ENCODE results near the gene AZGP1. TPM values are rescaled to one million over a fixed set of nuclear protein-coding genes. Genes with fewer than 3 reads are reported as not detected.

AZGP1 gene
- total and polyA plus RNA-seq, 2 of the 13 experiments (the other 11 are each of a cell fraction or from before 2014, with no cell fraction given) = 93.8 to 229 TPM

DNA sequence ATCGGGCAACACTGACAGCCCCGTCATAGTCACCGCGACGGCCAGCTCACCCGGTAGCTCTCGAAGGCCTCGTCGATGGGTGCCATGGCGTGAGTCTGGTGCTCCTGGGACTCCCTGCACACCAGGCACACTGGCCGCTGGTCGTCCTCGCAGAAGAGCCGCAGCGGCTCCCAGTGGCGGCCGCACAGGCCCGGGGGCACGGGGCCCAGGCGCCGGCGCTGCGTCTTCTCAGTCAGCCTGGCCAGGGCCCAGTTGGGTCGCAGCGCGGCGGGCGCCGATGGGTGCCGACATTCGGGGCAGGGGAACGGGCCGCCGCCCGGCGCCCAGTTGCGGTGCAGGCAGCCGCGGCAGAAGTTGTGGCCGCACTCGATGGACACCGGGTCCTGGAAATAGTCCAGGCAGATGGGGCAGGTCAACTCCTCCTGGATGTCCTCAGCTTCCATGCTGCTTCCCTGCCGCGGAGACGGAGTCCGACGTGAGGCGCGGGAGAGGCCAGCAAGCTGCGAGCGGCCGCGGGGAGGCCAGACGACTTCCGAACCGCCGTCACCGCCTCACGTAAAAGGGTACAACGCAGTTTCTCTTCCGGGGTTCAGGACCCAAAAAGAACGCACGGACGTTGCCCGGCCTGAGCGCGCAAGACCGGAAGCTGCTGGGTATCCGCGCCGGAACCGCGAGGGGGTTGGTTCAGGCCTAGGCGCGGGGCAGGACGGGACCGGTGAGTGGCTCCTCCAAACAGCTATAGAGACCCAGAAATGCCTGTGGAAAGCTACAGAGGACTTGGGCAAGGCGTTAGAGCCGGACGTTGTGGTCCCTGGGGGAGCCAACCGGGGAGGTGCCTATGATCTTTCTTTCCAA lies 56.6 kb downstream of the AZGP1 start, which contains the start of gene TRIM4 (continued):
- TF ChIP-seq ZNF296 (CRISPR knock-in tag; conservative IDR thresholded peaks at IDR 0.05) = no peak
- no peak for TF ChIP-seq NCOA1 (CRISPR knock-in tag; IDR thresholded peaks at IDR 0.05)
- TF ChIP-seq, protein P1, sequence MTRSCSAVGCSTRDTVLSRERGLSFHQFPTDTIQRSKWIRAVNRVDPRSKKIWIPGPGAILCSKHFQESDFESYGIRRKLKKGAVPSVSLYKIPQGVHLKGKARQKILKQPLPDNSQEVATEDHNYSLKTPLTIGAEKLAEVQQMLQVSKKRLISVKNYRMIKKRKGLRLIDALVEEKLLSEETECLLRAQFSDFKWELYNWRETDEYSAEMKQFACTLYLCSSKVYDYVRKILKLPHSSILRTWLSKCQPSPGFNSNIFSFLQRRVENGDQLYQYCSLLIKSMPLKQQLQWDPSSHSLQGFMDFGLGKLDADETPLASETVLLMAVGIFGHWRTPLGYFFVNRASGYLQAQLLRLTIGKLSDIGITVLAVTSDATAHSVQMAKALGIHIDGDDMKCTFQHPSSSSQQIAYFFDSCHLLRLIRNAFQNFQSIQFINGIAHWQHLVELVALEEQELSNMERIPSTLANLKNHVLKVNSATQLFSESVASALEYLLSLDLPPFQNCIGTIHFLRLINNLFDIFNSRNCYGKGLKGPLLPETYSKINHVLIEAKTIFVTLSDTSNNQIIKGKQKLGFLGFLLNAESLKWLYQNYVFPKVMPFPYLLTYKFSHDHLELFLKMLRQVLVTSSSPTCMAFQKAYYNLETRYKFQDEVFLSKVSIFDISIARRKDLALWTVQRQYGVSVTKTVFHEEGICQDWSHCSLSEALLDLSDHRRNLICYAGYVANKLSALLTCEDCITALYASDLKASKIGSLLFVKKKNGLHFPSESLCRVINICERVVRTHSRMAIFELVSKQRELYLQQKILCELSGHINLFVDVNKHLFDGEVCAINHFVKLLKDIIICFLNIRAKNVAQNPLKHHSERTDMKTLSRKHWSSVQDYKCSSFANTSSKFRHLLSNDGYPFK (CRISPR knock-in tag; IDR thresholded peaks at IDR 0.05; ENCODE audit: borderline replicate concordance) = no peak; the same call in 1 of the 2 replicates
- TF ChIP-seq ZFP62 (CRISPR knock-in tag; IDR thresholded peaks at IDR 0.05) = no peak
- peak; percentile 90; the same call in 1 of the 2 replicates for TF ChIP-seq SPEN (CRISPR knock-in tag; IDR thresholded peaks at IDR 0.05; ENCODE audit: low read depth)
- peak; percentile 96 for TF ChIP-seq ZFY (CRISPR knock-in tag; IDR thresholded peaks at IDR 0.05)
- TF ChIP-seq, protein P2, sequence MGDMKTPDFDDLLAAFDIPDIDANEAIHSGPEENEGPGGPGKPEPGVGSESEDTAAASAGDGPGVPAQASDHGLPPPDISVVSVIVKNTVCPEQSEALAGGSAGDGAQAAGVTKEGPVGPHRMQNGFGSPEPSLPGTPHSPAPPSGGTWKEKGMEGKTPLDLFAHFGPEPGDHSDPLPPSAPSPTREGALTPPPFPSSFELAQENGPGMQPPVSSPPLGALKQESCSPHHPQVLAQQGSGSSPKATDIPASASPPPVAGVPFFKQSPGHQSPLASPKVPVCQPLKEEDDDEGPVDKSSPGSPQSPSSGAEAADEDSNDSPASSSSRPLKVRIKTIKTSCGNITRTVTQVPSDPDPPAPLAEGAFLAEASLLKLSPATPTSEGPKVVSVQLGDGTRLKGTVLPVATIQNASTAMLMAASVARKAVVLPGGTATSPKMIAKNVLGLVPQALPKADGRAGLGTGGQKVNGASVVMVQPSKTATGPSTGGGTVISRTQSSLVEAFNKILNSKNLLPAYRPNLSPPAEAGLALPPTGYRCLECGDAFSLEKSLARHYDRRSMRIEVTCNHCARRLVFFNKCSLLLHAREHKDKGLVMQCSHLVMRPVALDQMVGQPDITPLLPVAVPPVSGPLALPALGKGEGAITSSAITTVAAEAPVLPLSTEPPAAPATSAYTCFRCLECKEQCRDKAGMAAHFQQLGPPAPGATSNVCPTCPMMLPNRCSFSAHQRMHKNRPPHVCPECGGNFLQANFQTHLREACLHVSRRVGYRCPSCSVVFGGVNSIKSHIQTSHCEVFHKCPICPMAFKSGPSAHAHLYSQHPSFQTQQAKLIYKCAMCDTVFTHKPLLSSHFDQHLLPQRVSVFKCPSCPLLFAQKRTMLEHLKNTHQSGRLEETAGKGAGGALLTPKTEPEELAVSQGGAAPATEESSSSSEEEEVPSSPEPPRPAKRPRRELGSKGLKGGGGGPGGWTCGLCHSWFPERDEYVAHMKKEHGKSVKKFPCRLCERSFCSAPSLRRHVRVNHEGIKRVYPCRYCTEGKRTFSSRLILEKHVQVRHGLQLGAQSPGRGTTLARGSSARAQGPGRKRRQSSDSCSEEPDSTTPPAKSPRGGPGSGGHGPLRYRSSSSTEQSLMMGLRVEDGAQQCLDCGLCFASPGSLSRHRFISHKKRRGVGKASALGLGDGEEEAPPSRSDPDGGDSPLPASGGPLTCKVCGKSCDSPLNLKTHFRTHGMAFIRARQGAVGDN (CRISPR knock-in tag; IDR thresholded peaks at IDR 0.05) = peak; percentile 93
- TF ChIP-seq, protein P3, sequence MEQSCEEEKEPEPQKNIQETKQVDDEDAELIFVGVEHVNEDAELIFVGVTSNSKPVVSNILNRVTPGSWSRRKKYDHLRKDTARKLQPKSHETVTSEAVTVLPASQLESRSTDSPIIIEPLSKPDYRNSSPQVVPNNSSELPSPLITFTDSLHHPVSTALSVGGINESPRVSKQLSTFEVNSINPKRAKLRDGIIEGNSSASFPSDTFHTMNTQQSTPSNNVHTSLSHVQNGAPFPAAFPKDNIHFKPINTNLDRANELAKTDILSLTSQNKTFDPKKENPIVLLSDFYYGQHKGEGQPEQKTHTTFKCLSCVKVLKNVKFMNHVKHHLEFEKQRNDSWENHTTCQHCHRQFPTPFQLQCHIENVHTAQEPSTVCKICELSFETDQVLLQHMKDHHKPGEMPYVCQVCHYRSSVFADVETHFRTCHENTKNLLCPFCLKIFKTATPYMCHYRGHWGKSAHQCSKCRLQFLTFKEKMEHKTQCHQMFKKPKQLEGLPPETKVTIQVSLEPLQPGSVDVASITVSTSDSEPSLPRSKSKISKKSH (CRISPR knock-in tag; IDR thresholded peaks at IDR 0.05; ENCODE audit: borderline replicate concordance) = peak; percentile 60; the same call in 1 of the 2 replicates
- TF ChIP-seq, protein P4, sequence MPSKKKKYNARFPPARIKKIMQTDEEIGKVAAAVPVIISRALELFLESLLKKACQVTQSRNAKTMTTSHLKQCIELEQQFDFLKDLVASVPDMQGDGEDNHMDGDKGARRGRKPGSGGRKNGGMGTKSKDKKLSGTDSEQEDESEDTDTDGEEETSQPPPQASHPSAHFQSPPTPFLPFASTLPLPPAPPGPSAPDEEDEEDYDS (CRISPR knock-in tag; IDR thresholded peaks at IDR 0.05) = peak; percentile 88
- TF ChIP-seq ZNF160 (CRISPR knock-in tag; IDR thresholded peaks at IDR 0.05) = 0 out of 2 replicates have a peak, but pooled peaks have one; percentile 45
- TF ChIP-seq, protein P5, sequence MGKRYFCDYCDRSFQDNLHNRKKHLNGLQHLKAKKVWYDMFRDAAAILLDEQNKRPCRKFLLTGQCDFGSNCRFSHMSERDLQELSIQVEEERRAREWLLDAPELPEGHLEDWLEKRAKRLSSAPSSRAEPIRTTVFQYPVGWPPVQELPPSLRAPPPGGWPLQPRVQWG (CRISPR knock-in tag; IDR thresholded peaks at IDR 0.05; ENCODE audit: borderline replicate concordance, low read depth) = no peak
- TF ChIP-seq, protein P6, sequence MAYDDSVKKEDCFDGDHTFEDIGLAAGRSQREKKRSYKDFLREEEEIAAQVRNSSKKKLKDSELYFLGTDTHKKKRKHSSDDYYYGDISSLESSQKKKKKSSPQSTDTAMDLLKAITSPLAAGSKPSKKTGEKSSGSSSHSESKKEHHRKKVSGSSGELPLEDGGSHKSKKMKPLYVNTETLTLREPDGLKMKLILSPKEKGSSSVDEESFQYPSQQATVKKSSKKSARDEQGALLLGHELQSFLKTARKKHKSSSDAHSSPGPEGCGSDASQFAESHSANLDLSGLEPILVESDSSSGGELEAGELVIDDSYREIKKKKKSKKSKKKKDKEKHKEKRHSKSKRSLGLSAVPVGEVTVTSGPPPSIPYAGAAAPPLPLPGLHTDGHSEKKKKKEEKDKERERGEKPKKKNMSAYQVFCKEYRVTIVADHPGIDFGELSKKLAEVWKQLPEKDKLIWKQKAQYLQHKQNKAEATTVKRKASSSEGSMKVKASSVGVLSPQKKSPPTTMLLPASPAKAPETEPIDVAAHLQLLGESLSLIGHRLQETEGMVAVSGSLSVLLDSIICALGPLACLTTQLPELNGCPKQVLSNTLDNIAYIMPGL (CRISPR knock-in tag; IDR thresholded peaks at IDR 0.05; ENCODE audit: borderline replicate concordance in 1 of 2, low read depth in 1 of 2) = peak; percentile 83 to 90
- TF ChIP-seq ELF1 (CRISPR knock-in tag; IDR thresholded peaks at IDR 0.05) = peak; percentile 95
- TF ChIP-seq, protein P7, sequence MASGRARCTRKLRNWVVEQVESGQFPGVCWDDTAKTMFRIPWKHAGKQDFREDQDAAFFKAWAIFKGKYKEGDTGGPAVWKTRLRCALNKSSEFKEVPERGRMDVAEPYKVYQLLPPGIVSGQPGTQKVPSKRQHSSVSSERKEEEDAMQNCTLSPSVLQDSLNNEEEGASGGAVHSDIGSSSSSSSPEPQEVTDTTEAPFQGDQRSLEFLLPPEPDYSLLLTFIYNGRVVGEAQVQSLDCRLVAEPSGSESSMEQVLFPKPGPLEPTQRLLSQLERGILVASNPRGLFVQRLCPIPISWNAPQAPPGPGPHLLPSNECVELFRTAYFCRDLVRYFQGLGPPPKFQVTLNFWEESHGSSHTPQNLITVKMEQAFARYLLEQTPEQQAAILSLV (CRISPR knock-in tag; IDR thresholded peaks at IDR 0.05; ENCODE audit: borderline replicate concordance) = peak; percentile 85

Data from HepG2 (cell line).